Putamen (tissue), 1 donor: ENCODE data around the gene SDK1.
"Not testable (repeated sequence)": the region's sequence is repeated elsewhere in the genome, so short reads cannot be mapped to it uniquely, and the experiment has no call there.

ENCODE experiments used
- DNase-seq: peaks from one replicate; pipeline ENCODE4 v3.0.0-alpha.2; 2016; ENCODE audit warnings: low spot score

SDK1 gene

GRCh38 chr7:4314316-4314715 lies 1013.3 kb downstream of the SDK1 start:
- DNase-seq: not testable (repeated sequence)
